ENCODE data around the gene CDH13.

DNA sequence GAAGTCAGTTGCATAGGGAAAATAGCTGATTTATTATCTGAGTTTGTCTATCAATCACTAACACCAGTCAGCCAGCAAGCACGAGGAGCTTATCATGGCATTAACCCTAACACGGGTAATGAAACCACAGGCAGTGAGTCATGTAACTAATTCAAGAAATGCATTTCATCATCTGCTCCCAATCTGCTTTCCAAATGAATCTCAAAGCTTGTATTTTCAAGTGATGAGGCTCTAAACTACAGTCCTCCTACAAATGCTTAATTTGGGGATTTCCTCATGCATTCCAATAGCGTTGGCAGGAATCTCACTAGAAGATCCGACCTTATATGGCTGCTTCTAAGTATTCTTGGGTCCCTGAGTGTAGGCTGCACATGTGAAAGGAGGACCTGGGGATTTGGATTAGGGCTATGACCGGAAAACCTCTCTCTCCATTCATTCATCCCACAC is 1062.6 kb downstream of the CDH13 start:
- TF ChIP-seq, protein P1, sequence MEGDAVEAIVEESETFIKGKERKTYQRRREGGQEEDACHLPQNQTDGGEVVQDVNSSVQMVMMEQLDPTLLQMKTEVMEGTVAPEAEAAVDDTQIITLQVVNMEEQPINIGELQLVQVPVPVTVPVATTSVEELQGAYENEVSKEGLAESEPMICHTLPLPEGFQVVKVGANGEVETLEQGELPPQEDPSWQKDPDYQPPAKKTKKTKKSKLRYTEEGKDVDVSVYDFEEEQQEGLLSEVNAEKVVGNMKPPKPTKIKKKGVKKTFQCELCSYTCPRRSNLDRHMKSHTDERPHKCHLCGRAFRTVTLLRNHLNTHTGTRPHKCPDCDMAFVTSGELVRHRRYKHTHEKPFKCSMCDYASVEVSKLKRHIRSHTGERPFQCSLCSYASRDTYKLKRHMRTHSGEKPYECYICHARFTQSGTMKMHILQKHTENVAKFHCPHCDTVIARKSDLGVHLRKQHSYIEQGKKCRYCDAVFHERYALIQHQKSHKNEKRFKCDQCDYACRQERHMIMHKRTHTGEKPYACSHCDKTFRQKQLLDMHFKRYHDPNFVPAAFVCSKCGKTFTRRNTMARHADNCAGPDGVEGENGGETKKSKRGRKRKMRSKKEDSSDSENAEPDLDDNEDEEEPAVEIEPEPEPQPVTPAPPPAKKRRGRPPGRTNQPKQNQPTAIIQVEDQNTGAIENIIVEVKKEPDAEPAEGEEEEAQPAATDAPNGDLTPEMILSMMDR (IDR thresholded peaks at IDR 0.05; ENCODE audit: low read depth, low read length, poor library complexity, severe bottlenecking) = no peak
- no peak for TF ChIP-seq EZH2phosphoT487 (IDR thresholded peaks at IDR 0.05; ENCODE audit: borderline replicate concordance, low read length)

All from DOHH2 (cell line).